IMR-90 (cell line): ENCODE measurements around the gene PHGDH. TPM values are rescaled to one million over a fixed set of nuclear protein-coding genes. Genes with fewer than 3 reads are reported as not detected.

Experiments used
- ATAC-seq: fragments of 200-7000 bp; cut with Tn5 transposase; 2 replicates; pipeline ENCODE4 v1.9.1; 2020; ENCODE audit warnings: low read depth, mild to moderate bottlenecking, moderate library complexity
- BruUV-seq: library from RNA; stranded (reverse); fragments of 400-500 nt; replicated peaks from 2 replicates; lab custom pipeline; 2021; lab: Mats Ljungman, UMichigan
- CTCF ChIA-PET: fragments of 300-600 bp; formaldehyde crosslinking; extraction: SDS; loops from one replicate; lab custom pipeline; 2021; ENCODE audit warnings: antibody characterized with exemption; lab: Yijun Ruan, JAX
- POLR2A ChIA-PET: fragments of 300-600 bp; sonication (Branson Sonifier 250); formaldehyde crosslinking; loops from one replicate; lab custom pipeline; 2022; ENCODE audit warnings: antibody characterized with exemption; ENCODE audit not compliant: unreplicated experiment; lab: Charles Lee
- DNase-seq: peaks from one replicate; pipeline ENCODE4 v3.0.0; 2013
- H2AFZ ChIP-seq: replicated peaks from 2 replicates; pipeline ENCODE3; 2013; ENCODE audit warnings: low read length, mild to moderate bottlenecking; ENCODE audit not compliant: poor library complexity
- H2AK5ac ChIP-seq: 2 replicates; pipeline ENCODE4 v1.6.1; 2013; ENCODE audit warnings: low read depth, low read length, inconsistent platforms
- H2AK9ac ChIP-seq: replicated peaks from 2 replicates; pipeline ENCODE3; 2013; ENCODE audit warnings: mild to moderate bottlenecking, low read depth, low read length, moderate library complexity; ENCODE audit not compliant: poor library complexity
- H2BK120ac ChIP-seq: 2 replicates; pipeline ENCODE4 v1.6.1; 2013; ENCODE audit warnings: low read depth, low read length, inconsistent platforms
- H2BK15ac ChIP-seq: 3 replicates; pipeline ENCODE4 v1.6.1; 2013; ENCODE audit warnings: low read depth, low read length, inconsistent platforms
- H2BK20ac ChIP-seq: 2 replicates; pipeline ENCODE4 v1.6.1; 2013; ENCODE audit warnings: low read depth, mild to moderate bottlenecking, inconsistent platforms, low read length, moderate library complexity
- H2BK5ac ChIP-seq: 2 replicates; pipeline ENCODE4 v1.6.1; 2013; ENCODE audit warnings: mild to moderate bottlenecking, low read depth, low read length, inconsistent platforms; ENCODE audit not compliant: poor library complexity, severe bottlenecking
- H3K14ac ChIP-seq: replicated peaks from 2 replicates; pipeline ENCODE4 v1.6.1; 2013; ENCODE audit warnings: low read depth, low read length, inconsistent platforms
- H3K18ac ChIP-seq: 2 replicates; pipeline ENCODE4 v1.6.1; 2013; ENCODE audit warnings: low read depth, low read length, control low read depth
- H3K23ac ChIP-seq: 2 replicates; pipeline ENCODE4 v1.6.1; 2013; ENCODE audit warnings: low read depth, low read length, inconsistent platforms
- H3K27ac ChIP-seq: 2 replicates; pipeline ENCODE4 v1.5.1; 2013; ENCODE audit warnings: mild to moderate bottlenecking, control low read depth, low read length; ENCODE audit not compliant: insufficient read depth
- H3K27me3 ChIP-seq: 2 replicates; pipeline ENCODE4 v1.6.1; 2013; ENCODE audit warnings: low read length; ENCODE audit not compliant: control insufficient read depth, insufficient read depth
- H3K36me3 ChIP-seq: 2 replicates; pipeline ENCODE4 v1.6.1; 2013; ENCODE audit warnings: low read length, mixed read lengths; ENCODE audit not compliant: control insufficient read depth, insufficient read depth
- H3K4ac ChIP-seq: 2 replicates; pipeline ENCODE4 v1.6.1; 2013; ENCODE audit warnings: low read depth, low read length, inconsistent platforms
- H3K4me1 ChIP-seq: 2 replicates; pipeline ENCODE4 v1.6.1; 2013; ENCODE audit warnings: low read length, mixed read lengths; ENCODE audit not compliant: control insufficient read depth, insufficient read depth
- H3K4me2 ChIP-seq: 2 replicates; pipeline ENCODE4 v1.6.1; 2013; ENCODE audit warnings: low read depth, mild to moderate bottlenecking, control low read depth, low read length, moderate library complexity
- H3K4me3 ChIP-seq: 2 replicates; pipeline ENCODE4 v1.5.1; 2013; ENCODE audit warnings: low read depth, mild to moderate bottlenecking, control low read depth, low read length, moderate library complexity; ENCODE audit not compliant: insufficient read depth
- H3K56ac ChIP-seq: 2 replicates; pipeline ENCODE4 v1.6.1; 2013; ENCODE audit warnings: low read length, inconsistent platforms; ENCODE audit not compliant: insufficient read depth; ENCODE audit errors: extremely low read depth
- H3K79me1 ChIP-seq, 2 experiments: 2 replicates each; pipeline ENCODE4 v1.6.1; 2013; ENCODE audit warnings: low read length in 2 of 2, inconsistent platforms in 1 of 2, low read depth in 1 of 2
- H3K9ac ChIP-seq: 2 replicates; pipeline ENCODE4 v1.6.1; 2013; ENCODE audit warnings: low read depth, low read length, control low read depth
- H3K9me1 ChIP-seq: 2 replicates; pipeline ENCODE4 v1.6.1; 2013; ENCODE audit warnings: low read length, inconsistent platforms; ENCODE audit not compliant: insufficient read depth
- H3K9me3 ChIP-seq: 2 replicates; pipeline ENCODE4 v1.6.1; 2013; ENCODE audit warnings: low read length; ENCODE audit not compliant: control insufficient read depth, insufficient read depth
- H4K20me1 ChIP-seq: 2 replicates; pipeline ENCODE4 v1.6.1; 2013; ENCODE audit warnings: low read length, inconsistent platforms; ENCODE audit not compliant: insufficient read depth
- H4K5ac ChIP-seq: 2 replicates; pipeline ENCODE4 v1.6.1; 2013; ENCODE audit warnings: mild to moderate bottlenecking, low read depth, low read length, control low read depth
- H4K8ac ChIP-seq, 2 experiments: 2 replicates each; pipeline ENCODE4 v1.6.1; 2013; ENCODE audit warnings: low read depth in 2 of 2, low read length in 2 of 2, control low read depth in 1 of 2, inconsistent platforms in 1 of 2
- H4K91ac ChIP-seq: 2 replicates; pipeline ENCODE4 v1.6.1; 2013; ENCODE audit warnings: low read depth, low read length, inconsistent platforms; ENCODE audit not compliant: insufficient read depth
- FOS ChIP-seq: fragments of 150-350 bp; IDR thresholded peaks from 2 replicates; pipeline ENCODE4 v1.6.1; 2016; ENCODE audit warnings: low read depth, low read length
- MAFK ChIP-seq: IDR thresholded peaks from 2 replicates; pipeline ENCODE4 v1.6.1; 2012; ENCODE audit warnings: low read depth, low read length, improper control_type of control experiment
- MAZ ChIP-seq: IDR thresholded peaks from 2 replicates; pipeline ENCODE4 v1.6.1; 2012; ENCODE audit warnings: low read depth, mild to moderate bottlenecking, low read length, improper control_type of control experiment, moderate library complexity, borderline replicate concordance
- MXI1 ChIP-seq: IDR thresholded peaks from 2 replicates; pipeline ENCODE4 v1.6.1; 2012; ENCODE audit warnings: low read depth, mild to moderate bottlenecking, low read length, moderate library complexity, borderline replicate concordance
- POLR2A ChIP-seq: IDR thresholded peaks from 2 replicates; pipeline ENCODE4 v1.6.1; 2012; ENCODE audit warnings: mild to moderate bottlenecking, low read depth, low read length
- RCOR1 ChIP-seq: IDR thresholded peaks from 2 replicates; pipeline ENCODE4 v1.6.1; 2012; ENCODE audit warnings: mild to moderate bottlenecking, low read length, improper control_type of control experiment; ENCODE audit not compliant: insufficient replicate concordance
- RFX5 ChIP-seq: IDR thresholded peaks from 2 replicates; pipeline ENCODE4 v1.8.0; 2012; ENCODE audit warnings: low read depth, mild to moderate bottlenecking, low read length, moderate library complexity
- USF2 ChIP-seq: fragments of 150-350 bp; IDR thresholded peaks from 2 replicates; pipeline ENCODE4 v1.6.1; 2017; ENCODE audit warnings: mild to moderate bottlenecking, antibody characterized with exemption, low read length, low read depth
- WGBS, 2 experiments: methylation state at CpG; one replicate each; pipeline versions ENCODE4 v1.1.5 to v1.1.7; 2013; ENCODE audit warnings: missing lambda C conversion rate in 2 of 2; ENCODE audit not compliant: insufficient read length in 1 of 2; ENCODE audit errors: extremely low coverage in 2 of 2; 5-methylcytosine and 5-hydroxymethylcytosine counted together
- dilution Hi-C: fragments of 300-500 bp; cut with HindIII; formaldehyde crosslinking; loops from one replicate; pipeline ENCODE4 v1.14.3; 2018; ENCODE audit warnings: low sequenced_read_pairs; ENCODE audit not compliant: unreplicated experiment
- in situ Hi-C: fragments of 300-500 bp; cut with MboI; formaldehyde crosslinking; loops from 3 replicates; pipeline ENCODE4 v1.14.3; 2019; ENCODE audit warnings: low sequenced_read_pairs, inconsistent platforms, mixed read lengths
- intact Hi-C: fragments of 100-400 bp; cut with micrococcal nuclease; formaldehyde crosslinking; loops from 2 replicates; pipeline ENCODE4 v1.10.0; 2022
- polyA plus RNA-seq, 3 experiments: library from polyadenylated mRNA; depleted of rRNA; stranded (reverse); fragments of >200 nt; gene quantifications; 2 replicates each; pipeline ENCODE4 v1.2.3, GENCODE V29; 2012; ENCODE audit warnings: low replicate concordance in 1 of 3
- total RNA-seq: library from RNA; depleted of rRNA; stranded (reverse); fragments of >200 nt; gene quantifications from 2 replicates; pipeline ENCODE4 v1.2.3, GENCODE V29; 2012
- TF ChIP-seq, protein P1 (sequence below): fragments of 150-350 bp; IDR thresholded peaks from 2 replicates; pipeline ENCODE4 v1.6.1; 2016; ENCODE audit warnings: low read depth, mild to moderate bottlenecking, low read length, moderate library complexity, borderline replicate concordance
- TF ChIP-seq, protein P2 (sequence below): conservative IDR thresholded peaks from 2 replicates; pipeline ENCODE4 v1.5.1; 2012; ENCODE audit warnings: mild to moderate bottlenecking, low read depth, low read length, improper control_type of control experiment

The PHGDH gene
- total and polyA plus RNA-seq, 2 of the 4 experiments (the other 2 are of a cell fraction), result 87.9 to 331 TPM

DNA sequence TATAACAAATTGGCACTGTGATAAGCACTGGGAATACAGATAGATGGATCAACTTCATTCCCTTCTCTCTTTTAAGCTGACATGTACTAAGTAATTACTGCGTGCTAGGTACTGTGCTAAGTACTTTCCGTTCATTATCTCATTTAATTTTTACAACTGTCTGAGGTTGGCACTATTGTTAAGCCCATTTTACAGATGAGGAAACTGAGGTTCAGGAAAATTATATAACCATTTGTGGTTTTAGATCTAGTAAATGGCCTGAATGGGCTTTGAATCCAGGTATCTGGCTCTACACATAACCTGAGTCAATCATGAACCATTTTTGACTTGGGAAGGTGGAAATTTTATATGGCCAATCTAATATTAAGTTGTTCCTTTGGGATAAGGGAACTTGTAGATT lies 60.6 kb downstream of the PHGDH start:
- H3K56ac ChIP-seq, result no peak overlapping the region
- H2AK9ac ChIP-seq, result no peak overlapping the region
- no peaks in the 10 kb centered on the region for H4K20me1 ChIP-seq
- intact Hi-C loops, result no loop called here
- DNase-seq (no peak), ATAC-seq (no peak)
- H3K23ac ChIP-seq, result no peak overlapping the region
- no peak overlapping the region for H2BK5ac ChIP-seq
- no peak overlapping the region for H3K14ac ChIP-seq
- no peaks in the 10 kb centered on the region for H3K36me3 ChIP-seq
- no peak overlapping the region for H4K5ac ChIP-seq
- in situ Hi-C loops, result loop anchor here (5.0 kb wide), 1 partner anchor 50 kb away; no protein-coding TSS in a partner anchor
- no peaks in the 10 kb centered on the region for H3K9me3 ChIP-seq
- H3K27me3 ChIP-seq, result peaks cover 5% of the 10 kb centered on the region; the same call in 1 of the 2 replicates
- H3K9ac ChIP-seq, result no peak overlapping the region
- no peak overlapping the region for H2BK20ac ChIP-seq
- WGBS, 2 experiments, result no CpG with 5 or more reads among the region's 2 CpGs
- no peak overlapping the region for H3K4me3 ChIP-seq
- no TSS peak for BruUV-seq
- no peak overlapping the region for H3K18ac ChIP-seq
- TF ChIP-seq MXI1 (no peak), USF2 (no peak), FOS (no peak), POLR2A (no peak), MAFK (no peak), MAZ (no peak), RFX5 (no peak), RCOR1 (no peak)
- TF ChIP-seq, protein P1, sequence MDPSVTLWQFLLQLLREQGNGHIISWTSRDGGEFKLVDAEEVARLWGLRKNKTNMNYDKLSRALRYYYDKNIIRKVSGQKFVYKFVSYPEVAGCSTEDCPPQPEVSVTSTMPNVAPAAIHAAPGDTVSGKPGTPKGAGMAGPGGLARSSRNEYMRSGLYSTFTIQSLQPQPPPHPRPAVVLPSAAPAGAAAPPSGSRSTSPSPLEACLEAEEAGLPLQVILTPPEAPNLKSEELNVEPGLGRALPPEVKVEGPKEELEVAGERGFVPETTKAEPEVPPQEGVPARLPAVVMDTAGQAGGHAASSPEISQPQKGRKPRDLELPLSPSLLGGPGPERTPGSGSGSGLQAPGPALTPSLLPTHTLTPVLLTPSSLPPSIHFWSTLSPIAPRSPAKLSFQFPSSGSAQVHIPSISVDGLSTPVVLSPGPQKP, result no peak
- TF ChIP-seq, protein P2, sequence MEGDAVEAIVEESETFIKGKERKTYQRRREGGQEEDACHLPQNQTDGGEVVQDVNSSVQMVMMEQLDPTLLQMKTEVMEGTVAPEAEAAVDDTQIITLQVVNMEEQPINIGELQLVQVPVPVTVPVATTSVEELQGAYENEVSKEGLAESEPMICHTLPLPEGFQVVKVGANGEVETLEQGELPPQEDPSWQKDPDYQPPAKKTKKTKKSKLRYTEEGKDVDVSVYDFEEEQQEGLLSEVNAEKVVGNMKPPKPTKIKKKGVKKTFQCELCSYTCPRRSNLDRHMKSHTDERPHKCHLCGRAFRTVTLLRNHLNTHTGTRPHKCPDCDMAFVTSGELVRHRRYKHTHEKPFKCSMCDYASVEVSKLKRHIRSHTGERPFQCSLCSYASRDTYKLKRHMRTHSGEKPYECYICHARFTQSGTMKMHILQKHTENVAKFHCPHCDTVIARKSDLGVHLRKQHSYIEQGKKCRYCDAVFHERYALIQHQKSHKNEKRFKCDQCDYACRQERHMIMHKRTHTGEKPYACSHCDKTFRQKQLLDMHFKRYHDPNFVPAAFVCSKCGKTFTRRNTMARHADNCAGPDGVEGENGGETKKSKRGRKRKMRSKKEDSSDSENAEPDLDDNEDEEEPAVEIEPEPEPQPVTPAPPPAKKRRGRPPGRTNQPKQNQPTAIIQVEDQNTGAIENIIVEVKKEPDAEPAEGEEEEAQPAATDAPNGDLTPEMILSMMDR, result no peak
- no peak overlapping the region for H4K91ac ChIP-seq
- ChIA-PET CTCF (no interaction called here), POLR2A (no interaction called here)
- H3K79me1 ChIP-seq, result no peaks in the 10 kb centered on the region
- no peak overlapping the region for H3K4me2 ChIP-seq
- H2BK120ac ChIP-seq, result no peak overlapping the region
- H4K8ac ChIP-seq, result no peak overlapping the region
- no peak overlapping the region for H2AFZ ChIP-seq
- dilution Hi-C loops, result no loop called here
- H3K4me1 ChIP-seq, result peaks cover 5% of the 10 kb centered on the region
- H3K4ac ChIP-seq, result no peak overlapping the region
- no peak overlapping the region for H2AK5ac ChIP-seq
- no peak overlapping the region for H2BK15ac ChIP-seq
- peaks cover 4% of the 10 kb centered on the region; the same call in 1 of the 2 replicates for H3K9me1 ChIP-seq
- no peak overlapping the region for H3K27ac ChIP-seq
